ENCODE results near the gene SLC52A3.
"Not testable (repeated sequence)": the region's sequence is repeated elsewhere in the genome, so short reads cannot be mapped to it uniquely, and the experiment has no call there.

Gene SLC52A3

GRCh38 chr20:728256-728944 lies 39.9 kb downstream of the SLC52A3 start:
- no peak for DNase-seq (ENCODE audit: low read depth)

- DNase-seq (ENCODE audit: low read depth), result no peak
Observed at GRCh38 chr20:726160-726559, 42.1 kb downstream of the SLC52A3 start.

GRCh38 chr20:725491-725890 lies 42.8 kb downstream of the SLC52A3 start:
- no peak for DNase-seq (ENCODE audit: low read depth)

- not testable (repeated sequence) for DNase-seq (ENCODE audit: low read depth)
Observed at GRCh38 chr20:724797-725196, 43.5 kb downstream of the SLC52A3 start.

- no peak for DNase-seq (ENCODE audit: low read depth)
Observed at GRCh38 chr20:723756-724155, 44.5 kb downstream of the SLC52A3 start.

GRCh38 chr20:722822-723644 lies 45.3 kb downstream of the SLC52A3 start:
- no peak for DNase-seq (ENCODE audit: low read depth)

- DNase-seq (ENCODE audit: low read depth), result no peak
Observed at GRCh38 chr20:721876-722275, 46.4 kb downstream of the SLC52A3 start.

- DNase-seq (ENCODE audit: low read depth), result no peak
Observed at GRCh38 chr20:719816-720215, 48.5 kb downstream of the SLC52A3 start.

GRCh38 chr20:719068-719467 lies 49.2 kb downstream of the SLC52A3 start:
- no peak for DNase-seq (ENCODE audit: low read depth)

- DNase-seq (ENCODE audit: low read depth), result no peak
Observed at GRCh38 chr20:717832-718231, 50.5 kb downstream of the SLC52A3 start.

- no peak for DNase-seq (ENCODE audit: low read depth)
Observed at GRCh38 chr20:717271-717670, 51.0 kb downstream of the SLC52A3 start.

- no peak for DNase-seq (ENCODE audit: low read depth)
Observed at GRCh38 chr20:714453-714852, 53.8 kb downstream of the SLC52A3 start.

- no peak for DNase-seq (ENCODE audit: low read depth)
Observed at GRCh38 chr20:711576-711975, 56.7 kb downstream of the SLC52A3 start.

GRCh38 chr20:710780-711450 lies 57.4 kb downstream of the SLC52A3 start:
- no peak for DNase-seq (ENCODE audit: low read depth)

Measured in HS-5 (cell line).